Ovary (tissue), 3 donors: ENCODE data around the gene ZNF629.

ENCODE experiments used
- POLR2A ChIP-seq: fragments of 450-650 bp; IDR thresholded peaks from one replicate; pipeline ENCODE4 v1.6.1; 2017; ENCODE audit warnings: antibody characterized with exemption, mild to moderate bottlenecking, moderate library complexity
- TF ChIP-seq, protein P1 (sequence below), 3 donors: fragments of 450-650 bp in 2 of 3; fragments of 200-600 bp in 1 of 3; IDR thresholded peaks; one replicate each; pipeline versions ENCODE4 v1.5.1 to v1.8.0; 2016 to 2022; ENCODE audit warnings: antibody characterized with exemption in 3 of 3, mild to moderate bottlenecking in 1 of 3
- donor health status: DM: no; HTN: no; CAD: no.

DNA sequence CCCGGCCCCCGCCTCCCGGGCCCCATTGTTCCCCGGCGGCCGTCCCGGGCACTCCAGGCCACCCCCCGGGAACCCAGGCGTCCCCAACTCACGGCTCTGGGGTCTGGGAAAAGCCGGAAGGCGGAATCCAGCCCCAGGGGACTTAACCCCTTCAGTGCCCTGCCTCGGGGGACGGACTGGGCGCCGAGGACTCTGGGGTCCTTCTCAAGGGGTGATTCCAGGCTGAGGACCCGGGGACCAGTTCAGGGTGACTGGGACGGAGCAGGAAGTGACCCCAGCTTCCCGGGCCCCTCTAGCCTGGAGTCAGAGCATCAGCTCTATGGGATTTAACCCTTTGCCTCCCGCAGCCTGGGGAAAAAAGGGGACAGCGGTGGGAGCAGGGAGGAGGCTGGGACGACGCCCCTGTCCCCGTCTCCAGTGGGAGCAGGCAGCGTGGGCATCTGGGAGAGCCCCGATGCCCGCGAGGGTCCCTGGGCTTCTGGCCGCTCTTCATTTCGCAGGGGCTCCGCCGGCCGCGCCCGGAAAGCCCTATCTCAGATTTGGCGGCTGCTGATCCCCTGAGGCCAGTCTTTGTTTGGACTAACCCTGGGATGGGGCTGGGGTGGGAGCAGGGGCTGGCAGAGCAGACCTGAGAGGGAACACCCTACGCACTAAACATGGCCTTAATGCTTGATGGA, at the start of gene ZNF629:
- TF ChIP-seq, protein P1, sequence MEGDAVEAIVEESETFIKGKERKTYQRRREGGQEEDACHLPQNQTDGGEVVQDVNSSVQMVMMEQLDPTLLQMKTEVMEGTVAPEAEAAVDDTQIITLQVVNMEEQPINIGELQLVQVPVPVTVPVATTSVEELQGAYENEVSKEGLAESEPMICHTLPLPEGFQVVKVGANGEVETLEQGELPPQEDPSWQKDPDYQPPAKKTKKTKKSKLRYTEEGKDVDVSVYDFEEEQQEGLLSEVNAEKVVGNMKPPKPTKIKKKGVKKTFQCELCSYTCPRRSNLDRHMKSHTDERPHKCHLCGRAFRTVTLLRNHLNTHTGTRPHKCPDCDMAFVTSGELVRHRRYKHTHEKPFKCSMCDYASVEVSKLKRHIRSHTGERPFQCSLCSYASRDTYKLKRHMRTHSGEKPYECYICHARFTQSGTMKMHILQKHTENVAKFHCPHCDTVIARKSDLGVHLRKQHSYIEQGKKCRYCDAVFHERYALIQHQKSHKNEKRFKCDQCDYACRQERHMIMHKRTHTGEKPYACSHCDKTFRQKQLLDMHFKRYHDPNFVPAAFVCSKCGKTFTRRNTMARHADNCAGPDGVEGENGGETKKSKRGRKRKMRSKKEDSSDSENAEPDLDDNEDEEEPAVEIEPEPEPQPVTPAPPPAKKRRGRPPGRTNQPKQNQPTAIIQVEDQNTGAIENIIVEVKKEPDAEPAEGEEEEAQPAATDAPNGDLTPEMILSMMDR (IDR thresholded peaks at IDR 0.05), result no peak
- TF ChIP-seq POLR2A, result no peak
